RWPE1 (cell line): ENCODE results near the gene EPAS1.
A peak's percentile ranks its signal among the peaks of the same experiment; 100 is the strongest.

Experiments
- CTCF ChIA-PET: fragments of 350-600 bp; sonication (Branson Sonifier 250); formaldehyde crosslinking; extraction: SDS; loops from one replicate; lab custom pipeline; 2021; lab: Yijun Ruan, JAX
- POLR2A ChIA-PET: fragments of 400-600 bp; formaldehyde crosslinking; extraction: SDS; loops from one replicate; lab custom pipeline; 2020; ENCODE audit warnings: antibody characterized with exemption; ENCODE audit not compliant: low non-redundant PET; lab: Yijun Ruan, JAX
- DNase-seq: peaks from one replicate; pipeline ENCODE4 v3.0.0; 2012; ENCODE audit warnings: low spot score
- H3K27ac ChIP-seq: fragments of 450-650 bp; 2 replicates; pipeline ENCODE4 v1.5.1; 2017
- TF ChIP-seq, protein P1 (sequence below): fragments of 450-650 bp; conservative IDR thresholded peaks from 2 replicates; pipeline ENCODE4 v1.5.1; 2017; ENCODE audit warnings: low read depth, mild to moderate bottlenecking

The EPAS1 gene

DNA sequence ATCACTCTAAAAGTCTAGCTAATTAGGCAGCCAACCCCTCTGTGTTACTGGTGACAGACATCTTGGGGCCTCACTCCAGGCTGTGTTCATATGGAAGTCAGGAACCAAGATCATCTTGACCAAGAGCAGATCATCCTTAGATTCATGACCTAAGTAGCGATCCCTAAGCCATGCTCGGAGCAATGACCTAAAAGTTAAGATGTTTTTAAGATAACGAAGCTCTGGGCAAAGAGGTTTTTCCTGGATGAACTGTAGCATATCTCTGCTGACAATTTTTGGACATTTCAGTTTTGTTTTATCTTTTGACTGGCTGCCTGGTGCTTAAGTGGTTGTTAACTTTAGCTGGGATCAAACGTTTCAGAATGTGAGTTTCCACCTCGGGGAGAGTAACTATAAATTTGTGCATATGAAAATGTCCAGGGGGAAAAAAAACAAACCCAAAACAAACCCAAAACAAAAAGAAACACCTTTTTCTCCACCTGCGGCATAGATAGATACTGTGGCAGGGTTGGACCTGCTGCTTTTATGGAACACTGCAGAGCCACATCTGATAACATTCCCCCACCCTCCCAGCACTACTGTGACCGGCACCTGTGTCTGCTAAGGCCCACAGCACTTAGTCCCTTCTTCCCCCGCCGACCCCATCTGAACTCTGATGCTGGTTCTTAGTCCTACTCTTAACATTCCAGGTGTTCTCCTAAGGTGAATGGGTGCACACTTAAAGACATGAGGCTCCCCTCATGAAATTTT lies 45.5 kb downstream of the EPAS1 start:
- CTCF ChIA-PET, result no interaction called here
- TF ChIP-seq, protein P1, sequence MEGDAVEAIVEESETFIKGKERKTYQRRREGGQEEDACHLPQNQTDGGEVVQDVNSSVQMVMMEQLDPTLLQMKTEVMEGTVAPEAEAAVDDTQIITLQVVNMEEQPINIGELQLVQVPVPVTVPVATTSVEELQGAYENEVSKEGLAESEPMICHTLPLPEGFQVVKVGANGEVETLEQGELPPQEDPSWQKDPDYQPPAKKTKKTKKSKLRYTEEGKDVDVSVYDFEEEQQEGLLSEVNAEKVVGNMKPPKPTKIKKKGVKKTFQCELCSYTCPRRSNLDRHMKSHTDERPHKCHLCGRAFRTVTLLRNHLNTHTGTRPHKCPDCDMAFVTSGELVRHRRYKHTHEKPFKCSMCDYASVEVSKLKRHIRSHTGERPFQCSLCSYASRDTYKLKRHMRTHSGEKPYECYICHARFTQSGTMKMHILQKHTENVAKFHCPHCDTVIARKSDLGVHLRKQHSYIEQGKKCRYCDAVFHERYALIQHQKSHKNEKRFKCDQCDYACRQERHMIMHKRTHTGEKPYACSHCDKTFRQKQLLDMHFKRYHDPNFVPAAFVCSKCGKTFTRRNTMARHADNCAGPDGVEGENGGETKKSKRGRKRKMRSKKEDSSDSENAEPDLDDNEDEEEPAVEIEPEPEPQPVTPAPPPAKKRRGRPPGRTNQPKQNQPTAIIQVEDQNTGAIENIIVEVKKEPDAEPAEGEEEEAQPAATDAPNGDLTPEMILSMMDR, result no peak
- DNase-seq, result no peak
- H3K27ac ChIP-seq, result no peak overlapping the region
- POLR2A ChIA-PET, result interaction anchor here (0.6 kb wide), 1 partner anchor 40 kb away, joined by 7 read pairs; no protein-coding TSS in a partner anchor

DNA sequence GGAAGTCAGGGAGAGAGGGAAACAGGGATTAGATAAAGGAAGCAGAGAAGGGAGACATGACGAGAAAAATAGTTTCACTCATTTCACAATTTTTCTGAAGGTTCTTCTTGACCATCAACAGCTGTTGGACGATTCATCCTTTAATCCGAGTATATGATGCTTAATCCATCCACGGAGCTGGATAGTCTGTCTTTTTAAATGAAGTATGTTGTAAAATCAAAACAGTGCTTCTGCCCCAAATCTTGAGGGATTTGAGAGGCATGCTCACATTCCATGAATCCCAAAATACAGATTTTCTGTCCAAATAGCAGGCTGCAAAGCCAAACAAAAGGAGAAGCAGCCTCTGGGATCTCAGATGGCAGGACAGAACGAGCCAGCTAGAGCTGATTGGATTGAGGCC lies 47.5 kb downstream of the EPAS1 start:
- ChIA-PET CTCF (interaction anchor here (0.6 kb wide), 1 partner anchor 53 kb away, joined by 3 read pairs; no protein-coding TSS in a partner anchor), POLR2A (no interaction called here)
- TF ChIP-seq, protein P1, result no peak
- DNase-seq, result no peak
- H3K27ac ChIP-seq, result no peak overlapping the region

DNA sequence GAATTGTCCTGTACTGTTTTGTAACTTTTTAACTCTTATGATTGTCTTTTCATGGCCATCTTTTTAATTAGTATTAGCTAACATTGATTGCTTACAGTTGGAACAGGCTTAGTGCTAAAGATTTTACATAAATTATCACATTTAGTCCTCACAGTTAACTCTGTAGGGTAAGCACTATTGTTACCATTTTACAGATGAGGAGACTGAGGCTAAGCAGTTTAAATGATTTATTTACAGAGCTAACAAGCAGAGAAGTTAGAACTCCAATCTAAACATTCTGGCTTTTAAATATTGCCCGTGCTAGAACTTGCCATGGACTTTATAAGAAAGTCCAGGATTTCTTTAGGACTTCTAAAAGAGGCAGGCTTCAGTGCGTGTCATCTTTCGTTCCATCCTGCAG lies 48.6 kb downstream of the EPAS1 start:
- TF ChIP-seq, protein P1, result no peak
- no peak for DNase-seq
- H3K27ac ChIP-seq, result no peak overlapping the region
- ChIA-PET POLR2A (no interaction called here), CTCF (interaction anchor here (1.4 kb wide), 1 partner anchor 12 kb away, joined by 9 read pairs; no protein-coding TSS in a partner anchor)

DNA sequence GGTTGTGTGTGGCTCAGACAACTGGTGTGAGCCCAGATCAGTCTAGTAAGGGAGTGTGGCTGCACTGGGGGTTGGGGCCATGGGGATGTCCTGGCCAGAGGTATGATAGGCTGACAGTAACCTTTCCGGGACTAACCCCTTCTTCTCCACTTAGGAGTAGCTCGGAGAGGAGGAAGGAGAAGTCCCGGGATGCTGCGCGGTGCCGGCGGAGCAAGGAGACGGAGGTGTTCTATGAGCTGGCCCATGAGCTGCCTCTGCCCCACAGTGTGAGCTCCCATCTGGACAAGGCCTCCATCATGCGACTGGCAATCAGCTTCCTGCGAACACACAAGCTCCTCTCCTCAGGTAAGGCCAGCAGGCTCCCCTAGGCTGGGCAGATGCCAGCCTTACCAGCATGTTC lies 49.5 kb downstream of the EPAS1 start:
- H3K27ac ChIP-seq, result peak overlapping the region; percentile 13
- POLR2A ChIA-PET, result no interaction called here
- CTCF ChIA-PET, result interaction anchor here (1.4 kb wide), 1 partner anchor 13 kb away, joined by 9 read pairs; no protein-coding TSS in a partner anchor
- TF ChIP-seq, protein P1, result no peak
- no peak for DNase-seq

DNA sequence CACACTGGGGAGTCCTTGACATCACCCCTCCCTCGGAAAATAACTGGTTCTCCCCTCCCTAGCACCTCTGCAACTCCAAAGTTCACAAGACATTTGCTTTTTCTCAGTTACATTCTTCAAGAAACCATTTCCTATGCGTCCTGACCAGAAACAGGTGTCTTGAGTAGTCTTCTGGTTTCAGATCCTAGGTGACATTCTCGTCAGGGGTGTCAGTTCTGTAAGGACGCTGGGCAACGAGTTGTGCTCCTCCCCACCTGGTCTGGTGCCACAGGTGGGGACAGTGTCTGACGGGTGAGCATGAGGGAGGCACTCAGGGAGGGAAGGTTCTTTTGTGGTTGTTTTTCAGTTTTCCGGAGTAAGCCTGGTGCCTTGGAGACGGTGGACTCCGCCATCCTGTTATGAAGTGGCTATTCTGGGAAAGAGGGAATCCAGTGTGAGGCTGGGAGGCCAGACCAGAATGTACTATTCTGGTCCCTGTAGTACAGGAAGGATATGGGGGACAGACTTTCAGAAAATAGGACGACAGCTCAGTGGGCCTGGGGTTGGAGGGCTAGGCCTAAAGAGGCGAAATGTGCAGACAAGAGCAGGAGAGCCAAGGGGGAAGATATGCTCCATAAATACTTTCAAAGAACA lies 50.6 kb downstream of the EPAS1 start:
- TF ChIP-seq, protein P1, result no peak
- CTCF ChIA-PET, result no interaction called here
- H3K27ac ChIP-seq, result no peak overlapping the region

DNA sequence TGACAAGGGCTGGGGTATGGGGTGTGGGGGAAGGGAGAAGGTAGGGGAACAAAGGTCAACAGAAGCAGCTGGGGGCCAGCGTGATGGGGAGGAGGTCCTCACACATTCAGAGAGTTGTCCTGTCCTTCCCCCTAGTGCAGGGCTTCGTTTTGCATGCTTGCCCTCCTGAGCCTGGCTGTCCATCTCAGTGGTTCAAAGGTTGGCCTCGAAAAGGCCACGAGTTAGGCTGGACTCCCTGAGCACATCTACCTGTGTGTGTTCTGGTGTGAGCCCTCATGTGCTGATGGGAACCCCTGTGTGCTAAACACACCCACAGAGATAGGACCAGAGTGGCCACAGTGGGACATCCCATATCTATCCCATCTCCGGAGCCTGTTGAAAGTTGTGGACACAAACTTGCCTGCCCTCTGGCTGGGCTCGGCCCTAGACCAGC lies 51.9 kb downstream of the EPAS1 start:
- H3K27ac ChIP-seq, result peak overlapping the region; percentile 15
- ChIA-PET POLR2A (no interaction called here), CTCF (no interaction called here)
- TF ChIP-seq, protein P1, result no peak
- DNase-seq, result no peak

More for the DNA sequence above, 50.6 kb downstream of the EPAS1 start:
- POLR2A ChIA-PET, result no interaction called here
- no peak for DNase-seq
